ENCODE data around the gene PDCD7.
A peak's percentile ranks its signal among the peaks of the same experiment; 100 is the strongest.
"Not testable (repeated sequence)": the region's sequence is repeated elsewhere in the genome, so short reads cannot be mapped to it uniquely, and the experiment has no call there.

The PDCD7 gene

DNA sequence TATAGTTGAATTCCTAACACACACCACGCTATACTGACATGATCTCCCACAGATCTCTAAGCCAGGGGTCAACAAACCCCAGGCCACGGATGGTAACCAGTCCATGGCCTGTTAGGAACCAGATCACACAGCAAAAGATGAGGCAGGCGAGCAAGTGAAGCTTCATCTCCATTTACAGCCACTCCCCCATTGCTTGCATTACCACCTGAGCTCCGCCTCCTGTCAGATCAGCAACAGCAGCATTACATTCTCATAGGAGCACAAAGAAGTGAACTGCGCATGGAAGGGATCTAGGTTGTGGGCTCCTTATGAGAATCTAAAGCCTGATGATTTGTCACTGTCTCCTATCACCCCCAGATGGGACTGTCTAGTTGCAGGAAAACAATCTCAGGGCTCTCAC, 2.7 kb downstream of the PDCD7 start:
- no peak for DNase-seq (ENCODE audit: low spot score)

DNA sequence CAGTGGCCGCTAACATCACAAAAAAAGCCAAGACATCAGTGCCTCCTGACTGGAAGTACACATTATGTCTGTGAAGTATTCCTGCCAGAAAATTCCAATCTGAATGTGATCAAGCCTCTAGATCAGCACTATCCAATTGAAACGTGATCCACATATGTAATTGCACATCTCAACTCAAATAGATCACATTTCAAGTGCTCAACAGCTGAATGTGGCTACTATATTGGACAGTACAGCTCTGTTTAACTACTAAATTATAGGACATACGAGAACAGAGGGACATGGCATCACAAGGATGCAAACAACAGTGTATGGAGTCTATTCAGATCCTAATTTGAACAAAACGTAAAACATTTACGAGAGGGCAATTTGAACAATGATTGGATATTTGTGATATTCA, 18.1 kb downstream of the PDCD7 start:
- DNase-seq (ENCODE audit: low spot score): no peak

DNA sequence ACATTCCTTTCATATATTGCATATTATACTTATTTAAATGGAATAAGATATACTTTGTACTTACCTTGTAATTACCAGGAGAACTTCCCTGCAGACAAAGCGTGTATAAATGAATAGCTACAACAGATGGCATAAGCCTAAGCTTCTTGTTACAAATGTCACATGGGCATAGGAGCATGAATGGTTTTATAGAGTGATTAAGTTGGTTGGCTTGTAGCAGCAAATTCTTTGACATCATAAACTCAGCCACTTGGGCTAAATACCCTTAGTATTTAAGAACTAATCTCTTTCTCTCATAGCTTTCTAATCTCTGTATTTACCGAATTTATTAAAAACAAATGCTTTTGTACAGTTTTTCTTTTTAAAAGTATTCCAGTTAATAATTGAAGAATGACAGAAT, 18.5 kb downstream of the PDCD7 start, which contains the start of gene UBAP1L:
TSS of gene UBAP1L (minus strand) at position 115 of the 400 bp plus-strand sequence. CDS start 8,985 bp downstream, outside the sequence.
- DNase-seq (ENCODE audit: low spot score): no peak

DNA sequence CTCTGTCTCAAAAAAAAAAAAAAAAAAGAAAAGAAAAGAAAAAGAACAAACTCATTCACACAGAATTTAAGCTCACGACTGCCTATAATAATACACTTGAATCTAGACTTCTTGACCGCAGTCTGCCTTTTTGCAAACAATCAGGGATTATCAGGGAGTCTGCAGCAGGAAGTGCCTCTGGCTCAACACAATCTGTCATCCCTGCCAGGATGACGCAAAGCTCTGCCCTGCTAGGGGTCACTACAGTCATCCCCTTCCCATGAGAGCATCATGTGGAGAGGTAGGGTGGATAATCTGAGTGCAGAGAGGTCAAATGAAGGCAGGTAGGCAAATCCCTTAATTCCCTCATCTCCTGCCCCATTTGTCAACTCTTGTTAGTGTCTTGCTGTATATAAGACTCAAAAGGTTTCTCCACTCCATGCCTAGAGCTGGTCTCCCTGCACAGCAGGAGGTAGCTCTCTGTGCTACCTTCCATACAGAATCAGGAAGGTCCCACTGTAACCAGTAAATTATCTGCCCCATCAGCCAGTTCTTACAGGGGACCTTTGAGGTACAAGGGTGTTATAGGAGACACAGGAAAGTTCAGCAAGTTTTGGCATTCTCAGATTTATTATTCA, 22.8 kb downstream of the PDCD7 start:
- DNase-seq (ENCODE audit: low spot score): no peak

DNA sequence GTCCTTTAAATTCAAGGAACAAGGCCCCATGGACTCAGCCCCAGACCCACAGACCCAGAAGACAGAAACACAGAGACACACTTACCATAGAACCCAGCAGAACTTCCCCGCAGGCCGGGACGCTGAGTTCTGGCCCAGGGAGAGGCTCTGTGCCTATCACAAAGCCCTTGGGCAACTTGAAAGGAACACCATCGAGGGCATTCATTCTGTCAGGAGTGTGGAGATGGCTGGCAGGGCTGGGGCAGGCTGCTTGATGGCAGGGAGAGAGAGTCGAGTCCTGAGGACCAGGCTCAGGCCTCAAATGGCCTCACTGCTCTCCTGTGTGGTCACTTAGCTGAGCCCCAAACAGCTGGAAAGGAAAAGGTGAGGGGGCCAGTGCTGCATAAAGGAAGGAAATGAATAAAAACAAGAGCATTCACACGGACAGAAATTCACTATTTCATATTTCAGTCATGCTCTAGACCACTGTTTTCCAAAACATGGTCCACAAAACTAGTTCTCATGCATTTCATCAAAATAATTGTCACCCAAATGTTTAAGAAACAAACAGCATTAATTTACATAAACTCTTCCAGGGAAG, 27.5 kb downstream of the PDCD7 start:
- no peak for DNase-seq (ENCODE audit: low spot score)

DNA sequence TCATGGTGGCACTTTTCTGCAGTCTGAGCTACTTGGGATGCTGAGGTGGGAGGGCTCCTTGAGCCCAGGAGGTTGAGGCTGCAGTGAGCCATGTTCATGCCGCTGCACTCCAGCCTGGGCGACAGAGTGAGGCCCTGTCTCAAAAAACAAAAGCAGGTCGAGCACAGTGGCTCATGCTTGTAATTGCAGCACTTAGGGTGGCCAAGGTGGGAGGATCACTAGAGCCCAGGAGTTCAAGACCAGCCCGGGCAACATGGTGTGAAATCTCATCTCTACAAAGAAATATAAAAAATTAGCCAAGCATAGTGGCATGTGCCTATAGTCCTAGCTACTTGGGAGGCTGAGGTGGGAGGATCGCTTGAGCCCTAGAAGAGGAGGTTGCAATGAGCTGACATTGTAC, 28.6 kb downstream of the PDCD7 start:
- no peak for DNase-seq (ENCODE audit: low spot score)

DNA sequence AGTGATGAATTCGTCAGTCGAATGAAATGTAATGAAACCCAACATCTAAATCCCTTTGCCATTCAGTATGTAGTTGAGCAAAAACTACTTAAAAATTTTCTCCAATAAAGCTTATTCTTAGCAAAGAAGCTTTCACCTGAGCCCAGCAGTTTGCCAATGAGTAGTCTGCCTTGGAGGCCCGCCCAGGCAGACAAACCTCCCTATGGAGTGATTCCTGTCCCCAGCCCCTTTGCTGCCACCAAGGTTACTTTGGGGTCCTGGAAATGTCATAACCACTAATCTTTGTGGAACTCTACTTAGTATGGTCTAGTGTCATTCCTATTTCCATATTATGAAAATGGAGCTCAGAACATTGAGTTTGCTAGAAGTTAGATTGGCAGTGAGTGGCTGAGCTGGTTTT, 30.7 kb downstream of the PDCD7 start:
- DNase-seq (ENCODE audit: low spot score): no peak

DNA sequence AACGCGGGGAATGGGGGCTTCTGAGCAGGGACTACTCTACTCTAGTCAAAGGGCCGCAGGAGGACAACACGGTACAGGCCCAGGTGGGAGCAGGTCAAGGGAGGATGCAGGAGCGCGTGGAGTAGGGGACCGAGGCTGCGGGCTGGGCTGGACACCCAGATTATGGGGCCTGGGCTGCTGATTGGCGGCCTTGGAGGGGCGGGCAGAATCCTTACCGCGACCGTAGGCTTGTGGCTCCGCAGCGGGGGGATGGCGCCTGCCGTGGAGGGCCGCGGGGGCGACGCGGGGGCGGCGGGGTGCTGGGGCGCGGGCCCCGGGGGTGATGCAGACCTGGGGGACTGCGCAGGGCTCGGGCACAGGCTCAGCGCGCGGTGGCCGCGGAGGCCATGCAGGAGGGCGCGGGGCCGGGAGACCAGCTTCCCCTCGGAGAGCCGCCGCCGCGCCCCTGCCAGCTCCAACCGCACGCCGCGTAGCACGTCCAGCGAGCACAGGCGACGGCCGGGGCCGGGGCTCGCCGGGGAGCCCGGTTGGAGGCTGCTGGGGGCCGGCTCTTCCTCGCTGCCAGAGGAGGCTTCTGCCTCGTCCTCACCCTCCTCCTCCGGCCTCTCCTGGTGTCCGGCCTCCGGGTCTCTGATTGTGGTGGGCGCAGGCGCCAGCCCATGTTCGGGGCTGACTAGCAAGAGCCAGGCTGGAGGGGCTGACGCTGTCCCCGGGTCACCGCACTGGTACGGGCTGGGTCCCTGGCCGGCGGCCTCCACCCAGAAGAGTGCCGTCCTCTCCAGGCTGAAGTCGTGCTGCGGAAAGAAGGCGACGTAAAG, 31.5 kb downstream of the PDCD7 start:
- no peak for DNase-seq (ENCODE audit: low spot score)

DNA sequence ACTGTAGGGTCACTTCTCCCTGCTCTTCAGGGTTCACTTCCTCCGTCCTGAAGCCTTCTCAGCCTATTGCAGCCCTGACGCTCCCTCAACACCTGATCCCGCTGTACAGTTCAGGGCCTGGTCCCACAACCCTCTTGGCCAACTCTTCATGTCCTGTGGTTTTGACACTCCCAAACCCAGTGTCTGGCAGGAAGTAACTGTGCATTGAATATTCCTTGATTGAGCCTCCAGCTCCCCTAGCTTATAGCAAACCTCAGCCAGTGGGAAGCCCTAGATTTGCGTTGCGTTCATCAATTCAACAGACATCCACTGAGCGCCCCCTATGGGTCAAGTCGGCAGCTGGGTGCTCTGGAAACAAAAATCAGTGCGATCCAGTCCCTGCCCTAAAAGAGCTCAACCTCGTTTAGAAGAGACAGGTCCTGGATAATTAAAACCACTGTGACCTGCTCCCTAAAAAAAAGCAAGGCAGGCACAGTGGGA, 32.2 kb downstream of the PDCD7 start:
- DNase-seq (ENCODE audit: low spot score): peak; percentile 94

DNA sequence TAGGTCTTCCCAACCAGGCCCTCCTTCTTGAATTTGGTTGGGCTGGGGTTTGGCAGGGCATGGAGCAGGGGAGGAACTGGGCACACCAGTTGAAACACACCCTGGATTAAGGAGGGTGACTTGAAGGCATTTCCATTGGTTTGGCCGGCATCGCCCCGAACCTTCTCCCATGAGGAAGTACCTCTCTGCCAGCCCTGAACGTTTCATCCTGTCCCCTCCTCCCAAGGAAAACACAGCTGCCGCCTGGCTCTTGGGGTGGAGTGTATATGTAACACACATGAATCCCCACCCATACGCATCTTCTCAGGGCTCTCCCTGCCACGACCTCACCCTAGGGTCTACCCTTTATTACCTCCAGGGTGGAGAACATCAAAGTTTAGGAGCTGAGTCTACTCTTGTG, 33.2 kb downstream of the PDCD7 start:
- DNase-seq (ENCODE audit: low spot score): no peak

DNA sequence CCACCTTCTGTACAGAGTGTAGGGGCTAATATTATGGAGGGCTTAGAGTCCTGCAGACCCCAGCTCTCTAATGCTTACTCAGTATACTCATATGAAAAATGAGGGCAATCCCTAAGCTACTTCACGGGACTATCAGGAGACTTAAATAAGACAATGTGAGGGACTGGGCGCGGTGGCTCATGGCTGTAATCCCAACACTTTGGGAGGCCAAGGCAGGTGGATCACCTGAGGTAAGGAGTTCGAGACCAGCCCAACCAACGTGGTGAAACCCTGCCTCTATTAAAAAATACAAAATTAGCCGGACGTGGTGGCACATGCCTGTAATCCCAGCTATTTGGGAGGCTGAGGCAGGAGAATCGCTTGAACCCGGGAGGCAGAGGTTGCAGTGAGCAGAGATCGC, 33.8 kb downstream of the PDCD7 start:
- not testable (repeated sequence) for DNase-seq (ENCODE audit: low spot score)

DNA sequence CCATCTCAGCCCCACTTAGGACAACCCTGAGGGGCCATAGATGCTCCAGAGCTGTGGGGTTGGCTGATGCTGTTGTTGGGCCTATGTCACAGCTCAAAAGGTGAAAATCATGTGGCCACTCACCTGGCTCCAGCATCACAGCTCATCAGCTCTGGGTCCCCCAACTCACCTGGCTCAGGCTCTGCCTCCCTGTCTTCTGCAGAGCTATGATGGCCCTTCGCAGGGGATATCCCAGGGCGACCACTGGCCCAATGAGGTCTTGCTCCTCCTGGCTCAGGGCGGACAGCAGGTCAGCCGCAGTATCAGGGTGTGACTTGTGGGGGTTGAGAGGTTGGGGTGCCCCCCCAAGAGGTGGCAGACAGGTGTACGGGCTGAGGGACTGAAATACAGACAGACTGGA, 34.3 kb downstream of the PDCD7 start:
- no peak for DNase-seq (ENCODE audit: low spot score)

DNA sequence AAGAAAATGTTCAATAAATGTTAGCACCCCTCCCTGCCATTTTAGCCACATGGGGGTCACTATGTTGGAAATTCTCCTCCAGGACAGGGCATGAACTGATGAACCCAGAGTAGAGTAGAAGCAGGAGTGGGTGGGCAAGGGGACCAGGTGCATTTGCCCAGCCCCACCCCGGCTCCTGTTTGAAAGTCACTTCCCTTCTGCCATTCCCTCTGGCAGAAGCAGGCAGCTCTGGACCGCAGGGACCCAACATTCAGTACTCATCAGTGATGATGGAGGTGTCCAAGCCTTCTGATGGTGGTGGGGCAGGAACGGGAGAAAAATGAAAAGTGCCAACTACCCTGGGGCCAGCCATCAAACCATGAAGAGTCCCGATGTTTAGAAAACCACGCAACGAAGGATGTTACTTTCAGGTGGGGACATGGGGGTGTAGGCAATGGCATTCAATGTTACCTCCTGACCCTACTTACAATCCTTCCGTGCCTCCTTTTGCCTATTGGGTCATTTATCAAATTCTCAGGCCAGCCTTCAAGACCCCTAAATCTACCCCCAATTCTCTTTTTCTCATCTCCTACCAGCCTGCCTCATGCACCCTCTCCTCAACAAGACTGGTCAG, 35.9 kb downstream of the PDCD7 start:
- DNase-seq (ENCODE audit: low spot score): no peak

DNA sequence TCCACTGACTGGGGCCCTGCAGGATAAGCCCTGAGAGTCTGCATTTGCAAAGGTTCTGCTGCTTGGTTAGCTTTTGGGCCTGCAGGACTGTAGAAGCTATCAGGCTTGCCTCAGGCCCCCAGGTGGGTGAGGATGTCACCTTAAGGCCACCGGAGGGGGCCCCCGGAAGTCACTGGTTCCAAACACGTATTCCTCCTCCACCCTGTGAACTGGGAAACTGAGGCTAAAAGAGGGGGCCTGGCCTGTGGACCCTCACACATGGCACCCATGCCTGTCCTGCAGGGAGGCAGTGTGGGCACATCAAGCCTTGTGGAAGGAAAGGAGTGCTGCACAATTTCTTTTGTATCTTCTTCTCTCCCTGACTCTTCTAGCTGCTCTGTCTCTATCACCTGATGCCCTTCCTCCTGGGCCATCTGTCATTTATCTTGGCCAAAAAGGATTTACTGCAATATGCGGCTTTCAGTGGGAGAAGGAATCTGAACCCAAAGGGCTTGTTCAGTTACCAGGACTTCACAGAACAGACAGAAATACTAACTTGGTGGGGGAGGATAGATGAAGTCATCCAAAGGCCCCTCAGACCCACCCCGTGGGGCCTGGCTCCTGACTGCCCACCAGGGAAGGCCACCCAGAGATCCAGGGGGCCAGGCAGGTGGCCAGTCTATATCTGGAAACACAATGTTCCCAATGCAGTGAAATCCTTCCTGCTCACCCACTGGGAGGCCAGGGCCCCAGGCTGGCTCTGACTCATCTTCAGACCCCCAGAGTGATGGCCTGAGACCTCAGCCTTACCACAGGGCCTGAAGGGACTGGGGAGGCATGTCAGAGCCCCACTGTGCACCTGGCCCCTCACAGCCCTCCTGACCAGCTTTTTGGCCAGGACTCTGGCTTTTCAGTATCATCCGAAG, 36.9 kb downstream of the PDCD7 start:
- DNase-seq (ENCODE audit: low spot score): no peak

DNA sequence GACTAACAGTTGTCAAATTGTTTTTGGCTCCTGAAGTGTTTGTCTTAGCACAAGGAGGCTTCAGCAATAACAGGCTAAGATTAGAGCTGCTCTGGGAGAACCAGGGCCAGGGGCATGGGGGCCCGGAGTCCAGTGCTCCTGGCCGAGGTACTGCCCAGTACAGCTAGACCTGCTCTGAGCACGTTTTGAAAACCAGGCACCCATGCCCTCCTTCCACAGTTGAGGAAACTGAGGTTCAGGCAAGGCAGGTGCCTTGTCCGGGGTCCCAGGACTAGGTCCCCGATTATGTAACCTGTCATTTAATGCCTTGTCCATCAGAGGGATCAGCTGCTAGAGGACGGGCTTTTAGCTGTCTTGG, 37.9 kb downstream of the PDCD7 start:
- no peak for DNase-seq (ENCODE audit: low spot score)

DNA sequence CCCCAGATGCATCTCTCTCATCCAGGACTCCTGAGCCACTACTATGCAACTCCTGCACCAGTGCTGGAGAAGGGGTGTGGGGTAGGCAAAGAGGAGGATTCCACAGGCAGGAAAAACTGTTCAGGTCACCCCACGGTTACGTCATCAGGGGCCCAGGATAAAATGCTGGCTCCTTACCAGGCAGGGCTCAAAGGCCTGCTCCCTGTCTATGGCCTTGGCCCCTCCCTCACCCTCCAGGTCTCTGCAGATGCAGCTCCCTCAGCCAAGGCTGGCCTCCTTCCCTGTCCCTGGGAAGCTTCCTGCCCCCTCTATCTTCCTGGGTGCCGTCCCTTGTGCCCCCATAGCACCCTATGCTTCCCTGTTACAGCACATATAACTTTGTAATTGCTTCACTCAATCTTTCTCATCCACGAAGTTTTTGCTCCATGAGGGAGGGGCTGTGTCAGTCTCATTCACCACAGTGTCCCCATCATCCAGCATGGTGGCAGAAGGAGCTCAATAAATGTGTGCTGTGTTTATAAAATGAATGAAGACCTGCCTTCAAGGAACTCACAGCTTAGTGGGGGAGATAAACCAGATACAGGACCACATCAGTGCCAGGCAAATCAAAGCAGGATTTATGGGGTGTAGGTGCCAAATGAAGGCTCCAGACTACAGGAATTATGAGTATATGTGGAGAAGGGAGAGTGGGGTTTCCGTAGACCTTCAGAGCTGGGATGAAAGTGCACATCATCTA, 38.4 kb downstream of the PDCD7 start:
- no peak for DNase-seq (ENCODE audit: low spot score)

DNA sequence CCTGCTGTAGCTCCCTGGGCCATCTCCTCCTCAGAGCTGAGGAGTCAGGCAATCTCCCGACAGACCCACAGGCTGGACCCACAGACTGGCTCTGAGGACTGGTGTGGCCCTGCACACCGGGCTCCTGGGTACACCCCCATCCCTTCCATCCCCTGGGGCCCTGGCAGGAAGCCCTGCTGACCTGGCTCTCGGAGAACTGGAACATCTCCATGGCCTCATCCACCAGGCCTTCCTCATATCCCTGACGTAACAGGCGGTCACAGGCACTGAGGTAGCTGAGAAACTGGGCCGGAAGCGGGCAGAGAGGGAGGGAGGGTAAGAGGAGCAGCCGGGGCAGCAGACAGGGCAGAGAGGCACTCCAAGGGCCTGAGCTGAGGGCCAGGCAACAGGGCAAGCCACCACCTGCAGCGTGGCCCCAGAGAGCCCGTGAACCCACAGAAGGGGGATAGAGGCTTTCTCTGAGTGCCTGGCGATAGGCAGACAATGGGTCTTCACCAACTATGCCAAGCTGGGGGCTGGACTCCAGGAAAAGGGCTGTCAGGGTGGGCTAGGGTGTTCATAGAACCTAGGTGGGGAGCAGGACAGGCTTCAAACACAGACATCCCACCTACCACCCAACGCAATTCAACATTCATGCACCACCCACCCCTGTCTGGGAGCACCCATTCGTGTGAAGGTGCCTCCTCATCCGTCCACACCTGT, 39.2 kb downstream of the PDCD7 start:
- DNase-seq (ENCODE audit: low spot score): no peak

DNA sequence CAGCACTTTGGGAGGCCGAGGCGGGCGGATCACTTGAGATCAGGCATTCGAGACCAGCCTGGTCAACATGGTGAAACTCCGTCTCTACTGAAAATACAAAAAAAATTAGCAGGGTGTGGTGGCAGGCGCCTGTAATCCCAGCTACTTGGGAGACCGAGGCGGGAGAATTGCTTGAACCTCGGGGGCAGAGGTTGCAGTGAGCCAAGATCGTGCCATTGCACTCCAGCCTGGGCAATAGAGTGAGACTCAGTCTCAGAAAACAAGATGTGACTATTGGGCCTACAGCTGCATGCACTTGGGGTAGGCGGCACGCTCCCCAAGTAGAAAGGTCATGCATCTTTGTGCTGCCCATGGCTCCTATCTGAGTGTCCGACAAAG, 39.8 kb downstream of the PDCD7 start:
- DNase-seq (ENCODE audit: low spot score): not testable (repeated sequence)

DNA sequence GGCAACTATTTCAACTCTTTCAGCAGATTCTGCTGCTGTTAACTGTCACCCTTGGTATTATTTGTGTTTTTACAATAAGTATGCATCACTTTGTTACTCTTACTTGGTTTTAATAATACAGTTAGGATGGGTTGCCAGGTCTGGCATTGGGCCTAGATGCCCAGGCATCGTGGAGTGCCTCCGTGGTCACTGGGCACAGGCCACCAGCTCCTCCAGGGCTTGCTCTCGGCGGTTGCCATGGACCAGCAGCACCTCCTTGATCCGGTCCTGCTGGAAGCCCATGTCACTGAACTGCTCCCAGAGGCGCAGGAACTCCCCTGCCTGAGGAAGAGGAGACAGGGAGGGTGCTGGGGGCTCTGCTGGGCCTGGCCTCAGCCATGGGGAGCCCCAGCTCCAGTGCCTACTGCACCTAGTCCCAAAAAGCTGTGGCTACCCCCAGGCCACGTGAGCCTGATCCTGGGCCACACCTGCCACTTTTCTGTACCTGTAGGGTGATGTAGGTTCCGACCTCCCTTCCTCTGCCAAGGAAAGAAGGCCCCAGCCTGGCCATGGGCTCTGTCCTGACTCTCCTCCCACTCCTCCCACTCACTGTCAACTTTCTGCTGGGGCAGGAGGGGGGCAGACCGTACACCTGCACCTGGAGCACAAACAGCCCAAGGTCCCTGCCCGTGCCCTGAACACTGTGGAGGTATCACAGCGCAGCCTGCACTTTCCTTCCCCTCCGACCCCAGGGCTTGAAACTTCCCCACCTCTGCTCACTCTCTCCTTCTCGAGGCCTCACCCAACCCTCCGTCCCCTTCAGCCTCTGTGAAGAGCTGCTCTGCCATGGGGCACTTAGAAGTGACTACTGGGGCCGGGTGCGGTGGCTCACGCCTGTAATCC, 40.5 kb downstream of the PDCD7 start:
- no peak for DNase-seq (ENCODE audit: low spot score)

Measured in HuH-7 (cell line).